NCI-H226 (cell line): ENCODE measurements around the gene RGL2.
"Not testable (repeated sequence)": the region's sequence is repeated elsewhere in the genome, so short reads cannot be mapped to it uniquely, and the experiment has no call there.

Source experiments
- DNase-seq: peaks from one replicate; pipeline ENCODE4 v3.0.0-alpha.2; 2015

Gene RGL2

GRCh38 chr6:33298773-33299236 lies at the start of gene RGL2:
TSS of gene RGL2 (minus strand) at chr6:33298942. CDS start at chr6:33298610, 332 bp downstream.
- peak; percentile 73 for DNase-seq

- no peak for DNase-seq
Observed at GRCh38 chr6:33347816-33348215, 49.1 kb upstream of the RGL2 start.

- DNase-seq = peak; percentile 55
Observed at GRCh38 chr6:33346972-33347371, 48.2 kb upstream of the RGL2 start.

- DNase-seq = peak; percentile 81
Observed at GRCh38 chr6:33344701-33345697, 46.3 kb upstream of the RGL2 start.

- DNase-seq = no peak
Observed at GRCh38 chr6:33343953-33344611, 45.3 kb upstream of the RGL2 start.

- not testable (repeated sequence) for DNase-seq
Observed at GRCh38 chr6:33343606-33343952, 44.8 kb upstream of the RGL2 start.

- DNase-seq = no peak
Observed at GRCh38 chr6:33339193-33339592, 40.5 kb upstream of the RGL2 start.

- DNase-seq = no peak
Observed at GRCh38 chr6:33336495-33336894, 37.8 kb upstream of the RGL2 start.

GRCh38 chr6:33335916-33336315 lies 37.2 kb upstream of the RGL2 start:
- DNase-seq = no peak

GRCh38 chr6:33333666-33334065 lies 34.9 kb upstream of the RGL2 start:
- no peak for DNase-seq

GRCh38 chr6:33330736-33331135 lies 32.0 kb upstream of the RGL2 start:
- DNase-seq = no peak

GRCh38 chr6:33329058-33329457 lies 30.3 kb upstream of the RGL2 start:
- no peak for DNase-seq

GRCh38 chr6:33324125-33324524 lies 25.4 kb upstream of the RGL2 start:
- no peak for DNase-seq

- no peak for DNase-seq
Observed at GRCh38 chr6:33323623-33323948, 24.8 kb upstream of the RGL2 start.

- DNase-seq = no peak
Observed at GRCh38 chr6:33321227-33321626, 22.5 kb upstream of the RGL2 start.

- DNase-seq = peak; percentile 93
Observed at GRCh38 chr6:33320315-33321181, 21.8 kb upstream of the RGL2 start.

- no peak for DNase-seq
Observed at GRCh38 chr6:33319939-33320314, 21.2 kb upstream of the RGL2 start.

GRCh38 chr6:33318426-33319073 lies 19.8 kb upstream of the RGL2 start:
- no peak for DNase-seq

GRCh38 chr6:33317669-33318425 lies 19.1 kb upstream of the RGL2 start, which contains the start of gene ZBTB22:
TSS of gene ZBTB22 (minus strand) at chr6:33317744. CDS start at chr6:33316916, 828 bp downstream.
- DNase-seq = peak; percentile 99

- no peak for DNase-seq
Observed at GRCh38 chr6:33317419-33317668, 18.6 kb upstream of the RGL2 start.

- DNase-seq = no peak
Observed at GRCh38 chr6:33316603-33317418, 18.1 kb upstream of the RGL2 start.
